WI38 (cell line): ENCODE data around the gene INO80C.

Experiments
- H3K4me3 ChIP-seq: 2 replicates; pipeline ENCODE4 v1.5.1; 2011; ENCODE audit warnings: low read depth, mild to moderate bottlenecking, control low read depth, low read length
- TF ChIP-seq, protein P1 (sequence below): IDR thresholded peaks from 2 replicates; pipeline ENCODE4 v1.5.1; 2012; ENCODE audit warnings: low read depth, mild to moderate bottlenecking, control low read depth, low read length

INO80C gene

DNA sequence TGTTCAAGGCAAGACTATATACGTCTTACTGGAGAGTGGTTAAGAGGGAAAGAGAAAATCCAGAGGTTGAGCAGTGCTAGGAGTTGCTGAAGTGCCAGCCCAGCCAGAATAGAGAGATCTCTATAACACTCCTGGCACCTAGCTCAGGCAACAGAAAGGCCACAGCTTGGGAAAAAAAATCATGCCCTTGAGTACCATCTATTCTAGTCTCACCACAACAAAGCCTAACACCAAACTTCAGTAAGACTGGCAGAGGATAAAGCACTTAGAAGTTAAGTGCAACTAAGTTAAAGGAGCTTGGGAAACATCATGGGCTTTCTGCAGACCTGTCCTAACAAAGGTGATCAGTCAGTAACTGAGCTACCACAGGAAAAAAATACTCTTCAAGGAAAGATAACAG lies 24.2 kb downstream of the INO80C start:
- TF ChIP-seq, protein P1, sequence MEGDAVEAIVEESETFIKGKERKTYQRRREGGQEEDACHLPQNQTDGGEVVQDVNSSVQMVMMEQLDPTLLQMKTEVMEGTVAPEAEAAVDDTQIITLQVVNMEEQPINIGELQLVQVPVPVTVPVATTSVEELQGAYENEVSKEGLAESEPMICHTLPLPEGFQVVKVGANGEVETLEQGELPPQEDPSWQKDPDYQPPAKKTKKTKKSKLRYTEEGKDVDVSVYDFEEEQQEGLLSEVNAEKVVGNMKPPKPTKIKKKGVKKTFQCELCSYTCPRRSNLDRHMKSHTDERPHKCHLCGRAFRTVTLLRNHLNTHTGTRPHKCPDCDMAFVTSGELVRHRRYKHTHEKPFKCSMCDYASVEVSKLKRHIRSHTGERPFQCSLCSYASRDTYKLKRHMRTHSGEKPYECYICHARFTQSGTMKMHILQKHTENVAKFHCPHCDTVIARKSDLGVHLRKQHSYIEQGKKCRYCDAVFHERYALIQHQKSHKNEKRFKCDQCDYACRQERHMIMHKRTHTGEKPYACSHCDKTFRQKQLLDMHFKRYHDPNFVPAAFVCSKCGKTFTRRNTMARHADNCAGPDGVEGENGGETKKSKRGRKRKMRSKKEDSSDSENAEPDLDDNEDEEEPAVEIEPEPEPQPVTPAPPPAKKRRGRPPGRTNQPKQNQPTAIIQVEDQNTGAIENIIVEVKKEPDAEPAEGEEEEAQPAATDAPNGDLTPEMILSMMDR = no peak
- H3K4me3 ChIP-seq = no peak overlapping the region

DNA sequence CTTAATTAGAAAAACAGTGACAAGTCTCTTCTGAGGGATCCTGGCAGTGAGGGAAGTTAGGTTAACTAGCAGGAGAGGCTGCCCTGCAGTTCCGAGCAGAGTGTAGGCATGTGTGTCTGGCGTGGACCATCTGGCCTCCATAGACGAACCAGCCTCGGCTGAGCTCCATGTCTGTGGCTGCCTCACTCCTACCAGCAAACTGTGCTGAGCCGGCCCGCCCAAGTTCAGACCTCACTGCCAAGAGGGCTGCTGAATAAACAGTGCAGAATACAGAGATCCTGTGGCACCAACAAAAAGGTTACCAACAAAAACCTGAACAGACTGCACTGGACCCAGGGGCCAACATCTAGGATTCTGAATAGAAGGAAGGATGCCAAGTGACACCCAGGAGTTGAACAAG lies 27.3 kb downstream of the INO80C start:
- no peak overlapping the region for H3K4me3 ChIP-seq
- TF ChIP-seq, protein P1 = no peak

DNA sequence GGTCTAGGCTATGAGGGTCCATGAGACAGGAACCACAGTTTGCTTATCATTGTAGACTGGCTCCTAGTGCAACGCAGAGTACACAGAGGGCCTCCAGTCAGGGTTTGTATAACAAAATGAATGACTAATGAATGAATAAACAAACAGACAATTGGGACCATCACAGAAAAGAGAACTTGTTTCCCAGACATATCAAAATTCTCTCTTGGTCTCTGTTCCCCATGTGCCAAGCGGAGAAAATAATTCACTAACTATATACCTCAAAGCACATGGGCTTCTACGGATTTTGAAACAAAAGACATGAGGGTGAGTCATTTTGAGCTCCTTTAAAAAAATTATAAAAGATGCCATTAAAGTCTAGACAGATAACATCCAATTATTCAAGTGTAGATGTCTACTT lies 28.0 kb downstream of the INO80C start:
- TF ChIP-seq, protein P1 = no peak
- no peak overlapping the region for H3K4me3 ChIP-seq

DNA sequence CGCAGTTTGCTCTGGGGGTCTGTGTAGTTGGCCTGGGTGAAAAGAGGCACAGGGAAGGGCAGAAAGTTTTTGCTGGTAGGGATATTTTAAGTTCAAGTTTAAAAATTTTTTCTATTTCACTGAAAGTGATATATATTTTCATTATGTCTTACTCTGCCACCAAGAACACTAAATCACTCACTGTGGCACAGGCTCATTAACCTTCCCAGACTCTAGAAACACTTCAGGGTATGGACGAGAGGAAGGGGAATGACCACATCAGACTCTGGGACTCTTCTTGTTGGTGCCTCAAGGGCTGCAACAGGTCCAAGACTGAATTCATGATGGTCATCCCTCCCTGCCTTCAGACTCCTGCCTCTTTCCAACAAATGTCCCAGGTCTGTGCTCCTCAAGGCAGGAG lies 29.0 kb downstream of the INO80C start:
- no peak overlapping the region for H3K4me3 ChIP-seq
- TF ChIP-seq, protein P1 = no peak

DNA sequence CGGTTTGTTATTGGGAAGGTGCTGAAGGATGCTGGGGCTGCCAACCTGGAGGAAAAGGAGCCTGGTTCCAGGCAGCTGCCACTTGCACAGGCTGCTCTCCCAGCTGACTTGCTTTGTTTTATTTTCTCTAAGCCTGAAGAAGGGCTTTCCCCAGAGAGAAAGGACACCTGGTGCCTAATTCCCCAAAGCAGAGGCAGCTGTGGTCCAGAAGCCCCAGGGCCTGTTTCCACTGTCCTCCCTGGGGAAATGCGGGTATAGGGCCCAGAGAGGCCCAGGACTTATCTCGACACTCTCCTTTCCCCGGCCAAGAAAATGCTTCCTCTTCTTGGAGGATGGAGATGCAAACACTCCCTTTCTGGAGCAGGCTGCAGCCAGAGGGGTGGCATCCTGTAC lies 30.1 kb downstream of the INO80C start:
- H3K4me3 ChIP-seq = no peak overlapping the region
- TF ChIP-seq, protein P1 = no peak

DNA sequence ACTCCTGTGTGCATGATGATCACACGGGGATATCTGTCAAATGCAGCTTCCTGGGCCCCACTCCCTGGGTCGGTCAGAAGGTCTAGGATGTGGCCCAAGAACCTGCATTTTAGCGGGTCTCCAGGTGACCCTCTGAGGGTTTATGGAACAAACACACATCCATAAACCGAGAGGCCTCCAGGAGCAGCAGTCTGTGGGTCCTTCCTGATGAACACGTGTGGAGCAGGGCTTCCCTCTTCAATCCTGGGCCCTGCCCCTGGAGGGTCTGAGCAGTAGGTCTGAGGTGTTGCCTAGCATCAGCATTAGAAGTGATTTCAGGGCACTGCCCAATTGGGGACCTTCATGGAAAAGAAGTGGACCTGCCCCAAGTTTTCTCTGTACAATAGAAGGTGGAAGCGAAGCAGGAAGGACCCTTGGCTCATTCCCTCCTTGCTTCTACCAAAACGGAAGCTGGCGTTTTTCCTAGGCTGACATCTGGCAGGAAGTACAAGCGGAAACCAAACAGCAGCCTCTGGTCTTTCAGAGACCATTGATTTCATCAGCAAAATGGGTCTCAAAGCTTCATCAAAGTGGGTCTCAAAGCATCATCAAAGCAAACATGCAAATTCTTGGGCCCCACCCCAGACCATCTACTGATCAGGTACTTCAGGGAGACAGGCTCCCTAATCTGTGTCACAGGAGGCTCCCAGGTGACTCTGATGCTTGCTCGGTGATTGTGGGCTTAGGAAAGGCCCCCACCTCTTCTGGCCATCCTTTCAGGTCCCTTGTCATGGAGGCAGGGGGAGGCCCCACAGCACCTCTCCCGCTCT lies 30.7 kb downstream of the INO80C start:
- no peak overlapping the region for H3K4me3 ChIP-seq
- TF ChIP-seq, protein P1 = no peak

DNA sequence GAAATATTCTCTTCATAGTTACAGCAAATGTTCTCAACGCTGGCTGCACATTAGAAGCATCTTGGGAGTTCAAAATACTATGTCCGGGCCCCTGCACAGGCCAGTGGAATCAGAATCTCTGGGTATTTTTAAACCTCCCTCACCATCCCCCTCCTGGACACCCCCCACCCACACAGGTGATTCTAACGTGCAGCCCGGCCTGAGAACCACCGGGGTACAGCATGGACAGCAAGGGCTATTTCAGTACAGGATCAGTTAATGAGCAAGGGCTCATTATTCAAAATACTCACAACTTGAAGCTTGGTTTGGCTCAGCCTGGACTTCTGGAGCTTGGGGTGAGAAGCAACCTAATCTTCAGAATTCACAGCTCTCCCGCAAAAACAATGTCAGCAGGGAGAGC lies 31.4 kb downstream of the INO80C start:
- TF ChIP-seq, protein P1 = no peak
- no peak overlapping the region for H3K4me3 ChIP-seq
